Mucosa of stomach (tissue), 1 donor: ENCODE results near the gene DUSP28.
"Not testable (repeated sequence)": the region's sequence is repeated elsewhere in the genome, so short reads cannot be mapped to it uniquely, and the experiment has no call there.

Experiments used
- H3K27me3 ChIP-seq: one replicate; pipeline ENCODE4 v1.7.0; 2013; ENCODE audit warnings: mild to moderate bottlenecking, low read length; ENCODE audit not compliant: control insufficient read depth, insufficient read depth
- H3K36me3 ChIP-seq: one replicate; pipeline ENCODE4 v1.7.0; 2013; ENCODE audit warnings: low read length; ENCODE audit not compliant: control insufficient read depth, insufficient read depth
- H3K4me1 ChIP-seq: one replicate; pipeline ENCODE4 v1.7.0; 2013; ENCODE audit warnings: mild to moderate bottlenecking, low read length; ENCODE audit not compliant: control insufficient read depth, insufficient read depth
- H3K4me3 ChIP-seq: one replicate; pipeline ENCODE4 v1.7.0; 2013; ENCODE audit warnings: low read length
- H3K9ac ChIP-seq: one replicate; pipeline ENCODE4 v1.7.0; 2013; ENCODE audit warnings: mild to moderate bottlenecking, low read length, moderate library complexity
- H3K9me3 ChIP-seq: one replicate; pipeline ENCODE4 v1.7.0; 2013; ENCODE audit warnings: mild to moderate bottlenecking, low read length, moderate library complexity; ENCODE audit not compliant: control insufficient read depth
- donor health status: Pancreatic carcinoma.

The DUSP28 gene

DNA sequence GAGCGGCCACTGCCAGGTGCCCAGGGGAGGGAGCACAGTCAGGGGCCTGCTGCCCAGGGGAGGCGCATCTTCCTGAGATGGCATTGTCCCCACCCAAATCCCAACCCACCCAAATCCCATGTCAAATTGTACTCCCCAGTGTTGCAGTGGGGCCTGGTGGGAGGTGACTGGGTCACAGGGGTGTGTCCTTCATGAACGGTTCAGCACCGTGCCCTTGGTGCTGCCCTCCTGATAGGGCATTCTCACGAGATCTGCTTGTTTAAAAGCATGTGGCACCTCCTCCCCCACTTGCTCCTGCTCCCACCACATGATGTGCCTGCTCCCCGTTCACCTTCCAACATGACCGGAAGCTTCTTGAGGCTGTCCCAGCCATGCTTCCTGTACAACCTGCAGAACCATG, 30.0 kb upstream of the DUSP28 start:
- Histone ChIP-seq H3K9me3 (peaks cover 4% of the 10 kb centered on the region), H3K4me3 (no peak overlapping the region), H3K27me3 (no peaks in the 10 kb centered on the region), H3K36me3 (peaks cover 12% of the 10 kb centered on the region), H3K9ac (no peak overlapping the region), H3K4me1 (no peaks in the 10 kb centered on the region)

DNA sequence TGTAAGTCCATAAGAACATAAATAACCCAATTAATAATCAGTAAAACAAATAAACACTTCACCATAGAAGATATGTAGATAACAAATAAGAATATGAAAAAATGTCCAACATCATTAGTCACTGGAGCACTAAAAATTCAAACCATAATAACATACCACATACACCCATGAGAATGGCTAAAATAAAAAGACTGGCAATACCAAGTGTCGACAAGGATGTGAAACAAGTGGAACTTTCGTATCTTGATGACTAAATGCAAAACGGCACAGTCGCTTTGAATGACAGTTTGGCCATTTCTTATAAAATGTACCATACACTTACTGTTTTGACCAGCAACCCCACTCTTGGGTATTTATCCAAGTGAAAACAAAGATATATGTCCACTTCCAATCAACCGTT, 29.1 kb upstream of the DUSP28 start:
- H3K9me3 ChIP-seq, result no peaks in the 10 kb centered on the region
- no peak overlapping the region for H3K9ac ChIP-seq
- no peaks in the 10 kb centered on the region for H3K4me1 ChIP-seq
- H3K36me3 ChIP-seq, result peaks cover 4% of the 10 kb centered on the region
- H3K27me3 ChIP-seq, result no peaks in the 10 kb centered on the region
- no peak overlapping the region for H3K4me3 ChIP-seq

DNA sequence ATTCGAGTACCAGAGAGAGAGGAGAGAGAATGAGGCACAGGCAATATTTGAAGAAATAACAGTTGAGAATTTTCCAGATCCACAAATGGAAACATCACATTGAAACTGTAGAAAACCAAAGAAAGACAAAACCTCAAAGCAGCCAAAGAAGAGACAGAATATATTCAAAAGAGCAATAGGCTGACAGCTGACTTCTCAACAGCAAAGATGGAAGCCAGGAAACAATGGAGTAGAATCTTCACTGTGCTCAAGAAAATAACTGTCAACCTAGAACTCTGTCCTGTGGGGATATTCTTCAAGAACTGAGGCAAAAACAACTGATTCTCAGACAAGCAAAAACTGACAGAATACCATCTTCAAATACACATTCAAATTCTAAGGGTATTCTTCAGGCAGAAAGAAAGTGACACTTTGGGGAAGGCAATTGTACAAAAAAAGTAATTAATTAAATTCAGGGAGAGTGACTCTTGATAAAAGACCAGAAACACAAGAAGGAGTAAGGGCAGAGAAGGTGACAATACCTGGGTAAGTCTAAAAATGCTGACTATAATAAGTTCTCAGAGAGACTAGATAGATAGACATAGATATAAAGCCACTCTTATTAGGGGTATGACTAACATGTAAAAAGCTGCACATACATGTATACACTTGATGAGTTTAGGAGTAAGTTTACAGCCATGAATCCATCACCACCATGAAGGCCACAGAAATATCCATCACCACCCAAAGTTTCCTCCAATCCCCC, 28.0 kb upstream of the DUSP28 start:
- no peaks in the 10 kb centered on the region for H3K27me3 ChIP-seq
- H3K9me3 ChIP-seq, result no peaks in the 10 kb centered on the region
- H3K4me1 ChIP-seq, result no peaks in the 10 kb centered on the region
- H3K36me3 ChIP-seq, result no peaks in the 10 kb centered on the region
- no peak overlapping the region for H3K4me3 ChIP-seq
- H3K9ac ChIP-seq, result no peak overlapping the region

DNA sequence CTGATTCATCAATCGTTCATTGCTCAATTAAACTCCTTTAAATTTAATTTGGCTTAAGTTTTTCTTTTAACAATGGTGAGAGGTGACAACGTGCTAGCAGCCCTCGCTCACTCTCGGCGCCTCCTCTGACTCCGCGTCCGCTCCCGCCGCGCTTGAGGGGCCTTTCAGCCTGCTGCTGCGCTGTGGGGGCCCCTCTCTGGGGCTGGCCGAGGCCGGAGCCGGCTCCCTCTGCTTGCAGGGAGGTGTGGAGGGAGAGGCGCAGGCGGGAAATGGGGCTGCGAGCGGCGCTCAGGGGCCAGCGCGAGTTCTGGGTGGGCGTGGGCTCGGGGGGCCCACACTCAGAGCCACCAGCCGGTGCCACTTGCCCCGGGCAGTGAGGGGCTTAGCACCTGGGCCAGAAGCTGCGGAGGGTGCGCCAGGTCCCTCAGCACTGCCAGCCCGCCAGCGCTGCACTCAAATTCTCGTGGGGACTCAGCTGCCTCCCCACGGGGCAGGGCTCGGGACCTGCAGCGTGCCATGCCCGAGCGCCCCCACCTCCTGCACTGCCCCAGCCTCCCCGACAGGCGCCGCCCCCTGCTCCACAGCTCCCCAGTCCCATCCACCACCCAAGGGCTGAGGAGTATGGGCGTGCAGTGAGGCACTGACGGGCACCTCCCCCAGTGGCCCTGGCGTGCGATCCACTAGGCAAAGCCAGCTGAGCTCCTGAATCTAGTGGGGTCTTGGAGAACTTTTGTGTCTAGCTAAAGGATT, 22.0 kb upstream of the DUSP28 start:
- no peak overlapping the region for H3K4me3 ChIP-seq
- no peaks in the 10 kb centered on the region for H3K4me1 ChIP-seq
- no peaks in the 10 kb centered on the region for H3K9me3 ChIP-seq
- peaks cover 9% of the 10 kb centered on the region for H3K36me3 ChIP-seq
- no peaks in the 10 kb centered on the region for H3K27me3 ChIP-seq
- H3K9ac ChIP-seq, result no peak overlapping the region

DNA sequence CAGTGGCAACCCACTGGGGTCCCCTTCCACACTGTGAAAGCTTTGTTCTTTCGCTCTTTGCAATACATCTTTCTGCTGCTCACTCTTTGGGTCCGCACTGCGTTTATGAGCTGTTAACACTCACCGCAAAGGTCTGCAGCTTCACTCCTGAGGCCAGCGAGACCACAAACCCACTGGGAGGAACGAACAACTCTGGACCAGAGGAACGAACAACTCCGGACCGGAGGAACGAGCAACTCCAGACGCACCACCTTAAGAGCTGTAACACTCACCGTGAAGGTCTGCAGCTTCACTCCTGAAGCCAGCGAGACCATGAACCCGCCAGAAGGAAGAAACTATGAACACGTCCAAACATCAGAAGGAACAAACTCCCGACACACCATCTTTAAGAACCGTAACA, 21.1 kb upstream of the DUSP28 start:
- not testable (repeated sequence) for H3K9me3 ChIP-seq, H3K4me1 ChIP-seq, H3K4me3 ChIP-seq, H3K27me3 ChIP-seq, H3K9ac ChIP-seq, H3K36me3 ChIP-seq

DNA sequence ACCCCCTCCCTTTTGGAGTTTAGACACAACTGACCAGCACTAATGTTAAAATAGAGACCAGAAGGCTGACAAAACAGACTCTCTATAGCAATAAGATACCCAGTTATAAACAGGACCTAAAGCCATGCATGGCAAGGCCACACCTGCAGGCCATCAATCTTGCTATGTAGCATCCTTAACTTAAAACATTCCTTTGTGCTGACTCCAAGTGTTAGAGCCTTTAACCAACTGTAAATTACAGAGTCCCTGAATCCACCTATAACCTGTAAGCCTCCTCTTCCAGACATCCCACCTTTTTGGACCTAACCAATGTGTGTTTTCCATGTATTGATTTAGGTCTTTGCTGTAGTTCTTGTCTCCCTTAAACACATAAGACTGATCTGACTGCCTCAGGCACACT, 20.3 kb upstream of the DUSP28 start:
- H3K9me3 ChIP-seq, result no peaks in the 10 kb centered on the region
- no peaks in the 10 kb centered on the region for H3K4me1 ChIP-seq
- no peak overlapping the region for H3K4me3 ChIP-seq
- H3K36me3 ChIP-seq, result peaks cover 9% of the 10 kb centered on the region
- H3K27me3 ChIP-seq, result no peaks in the 10 kb centered on the region
- no peak overlapping the region for H3K9ac ChIP-seq

DNA sequence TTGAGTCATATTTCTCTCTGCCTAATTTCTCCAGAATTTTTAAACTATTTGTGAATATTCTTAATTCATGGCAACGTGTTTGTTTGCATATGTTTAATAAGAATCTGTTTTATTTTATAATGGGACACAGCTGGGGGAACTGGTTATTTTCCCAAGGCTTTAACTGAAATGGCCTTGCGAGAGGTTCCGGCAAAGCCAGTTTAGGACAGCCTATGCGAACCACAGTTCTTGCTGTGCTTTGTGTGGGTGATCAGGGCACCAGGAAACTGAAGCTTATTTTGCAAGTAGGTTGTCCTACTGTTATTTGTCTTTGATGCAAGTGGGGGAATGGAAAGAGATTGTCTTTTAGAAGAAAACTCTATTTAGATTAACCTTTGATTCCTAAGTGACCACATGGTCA, 8.9 kb upstream of the DUSP28 start:
- H3K9me3 ChIP-seq, result no peaks in the 10 kb centered on the region
- no peak overlapping the region for H3K9ac ChIP-seq
- H3K27me3 ChIP-seq, result no peaks in the 10 kb centered on the region
- H3K4me1 ChIP-seq, result no peaks in the 10 kb centered on the region
- peaks cover 5% of the 10 kb centered on the region for H3K36me3 ChIP-seq
- no peak overlapping the region for H3K4me3 ChIP-seq

DNA sequence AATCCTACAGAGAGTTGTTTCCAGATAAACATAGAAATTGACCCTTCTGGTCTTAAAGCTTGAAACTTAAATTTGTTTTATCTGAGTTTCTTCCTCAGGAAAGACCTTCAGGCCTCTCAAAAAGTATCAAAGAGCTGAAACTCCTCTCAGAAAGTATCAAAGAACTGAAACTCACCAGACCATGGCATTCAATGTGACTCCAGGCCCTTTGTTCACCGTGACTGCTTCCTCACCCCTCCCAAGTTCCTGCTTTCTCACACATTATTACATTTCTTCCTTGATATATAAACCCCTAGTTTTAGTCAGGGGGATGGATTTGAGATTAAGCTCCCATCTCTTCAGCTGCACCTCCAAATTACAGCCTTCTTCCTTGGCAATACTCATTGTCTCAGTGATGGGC, 8.3 kb upstream of the DUSP28 start:
- Histone ChIP-seq H3K4me1 (peaks cover 4% of the 10 kb centered on the region), H3K4me3 (no peak overlapping the region), H3K36me3 (peaks cover 5% of the 10 kb centered on the region), H3K27me3 (no peaks in the 10 kb centered on the region), H3K9me3 (no peaks in the 10 kb centered on the region), H3K9ac (no peak overlapping the region)

DNA sequence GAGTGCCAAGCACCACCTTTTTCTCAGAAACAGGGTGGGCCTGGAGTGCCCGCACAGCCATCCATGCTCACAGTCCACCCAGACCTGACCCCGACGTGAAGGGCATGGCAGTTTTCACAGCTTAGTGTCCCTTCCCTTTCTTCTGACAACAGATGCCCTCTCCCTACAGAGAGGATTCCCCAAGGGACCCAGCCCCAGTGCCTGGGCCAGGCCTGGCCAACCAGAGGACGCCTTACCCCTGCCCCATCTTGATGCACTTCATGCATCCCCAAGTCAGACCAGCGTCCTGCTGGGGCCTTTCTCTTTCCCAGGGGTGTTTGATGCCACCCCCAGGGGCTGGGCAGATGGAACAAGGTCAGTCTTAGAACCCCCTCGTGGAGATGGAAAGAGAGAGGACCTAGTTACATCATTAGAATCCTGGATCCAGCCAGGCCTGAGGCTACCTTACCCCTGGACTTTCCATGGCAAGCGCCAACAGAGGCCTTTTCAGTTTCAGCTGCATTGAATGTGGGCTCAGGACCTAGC, 6.1 kb upstream of the DUSP28 start:
- peaks cover 18% of the 10 kb centered on the region for H3K4me1 ChIP-seq
- H3K36me3 ChIP-seq, result peaks cover 5% of the 10 kb centered on the region
- no peak overlapping the region for H3K4me3 ChIP-seq
- no peak overlapping the region for H3K9ac ChIP-seq
- no peaks in the 10 kb centered on the region for H3K9me3 ChIP-seq
- no peaks in the 10 kb centered on the region for H3K27me3 ChIP-seq

DNA sequence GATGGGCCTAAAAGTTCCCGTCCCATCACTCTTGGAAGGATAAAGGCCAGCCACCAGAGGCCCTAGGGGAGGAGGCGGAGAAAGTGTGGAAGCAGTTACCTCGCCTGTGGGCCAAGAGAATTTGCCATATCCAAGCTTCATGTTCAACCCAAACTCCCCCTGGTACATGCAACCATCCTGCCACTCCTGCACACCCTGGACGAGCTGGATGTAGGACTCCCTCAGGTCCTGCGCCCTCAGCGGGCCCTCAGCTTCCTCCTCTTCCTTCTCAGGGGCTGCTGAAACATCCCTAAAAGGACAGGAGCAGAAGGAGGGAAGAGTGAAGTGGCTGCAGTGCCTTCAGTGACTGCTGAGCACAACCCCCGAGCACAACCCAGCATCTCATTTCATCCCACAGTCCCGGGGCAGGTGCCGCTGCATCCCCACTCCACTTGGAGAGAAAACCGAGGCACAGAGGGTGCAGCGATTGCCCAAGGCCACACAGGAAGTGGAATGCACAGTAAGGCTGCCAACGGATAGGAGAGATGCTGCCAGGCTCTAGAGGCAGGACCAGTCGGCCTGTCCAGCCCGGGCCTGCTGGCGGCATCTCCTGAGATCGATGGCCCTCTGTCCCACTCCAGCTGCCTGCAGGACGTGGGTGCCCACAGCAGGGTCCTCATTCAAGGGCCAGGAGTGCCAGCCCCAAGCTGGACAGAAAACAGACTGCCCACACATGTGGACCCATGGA, 5.2 kb upstream of the DUSP28 start:
- H3K36me3 ChIP-seq, result peaks cover 5% of the 10 kb centered on the region
- H3K4me3 ChIP-seq, result no peak overlapping the region
- H3K27me3 ChIP-seq, result no peaks in the 10 kb centered on the region
- H3K9ac ChIP-seq, result no peak overlapping the region
- H3K9me3 ChIP-seq, result no peaks in the 10 kb centered on the region
- peaks cover 26% of the 10 kb centered on the region for H3K4me1 ChIP-seq

DNA sequence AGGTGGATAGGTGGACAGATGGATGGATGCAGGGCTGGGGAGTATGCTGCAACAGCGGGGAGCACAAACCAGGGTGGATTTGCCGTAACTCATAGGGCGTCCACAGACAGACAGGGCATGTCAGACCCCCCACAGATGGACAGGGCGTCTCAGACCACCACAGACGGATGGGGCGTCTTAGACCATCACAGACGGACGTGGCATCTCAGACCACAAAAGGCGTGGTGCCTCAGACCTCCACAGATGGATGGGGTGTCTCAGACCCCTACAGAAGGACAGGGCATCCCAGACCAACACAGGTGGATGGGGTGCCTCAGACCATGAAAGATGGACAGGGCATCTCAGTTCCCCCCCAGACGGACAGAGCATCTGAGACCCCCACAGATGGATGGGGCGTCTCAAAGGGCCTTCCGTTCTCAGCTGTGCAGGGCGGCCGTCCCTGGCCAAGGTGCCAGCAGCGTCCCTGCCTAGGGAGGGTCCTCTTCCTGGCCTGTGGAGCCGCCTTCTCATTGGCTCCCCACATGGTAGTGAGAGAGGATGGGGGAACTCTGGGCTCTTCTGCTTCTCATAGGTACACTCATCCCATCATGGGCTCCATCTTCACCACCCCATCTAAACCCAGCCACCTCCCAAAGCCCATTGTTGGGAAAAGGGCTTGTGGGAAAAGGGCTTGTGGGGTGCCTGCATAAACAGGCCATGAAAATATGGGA, 4.5 kb upstream of the DUSP28 start:
- no peak overlapping the region for H3K4me3 ChIP-seq
- H3K36me3 ChIP-seq, result peaks cover 5% of the 10 kb centered on the region
- H3K9ac ChIP-seq, result no peak overlapping the region
- H3K4me1 ChIP-seq, result peaks cover 26% of the 10 kb centered on the region
- no peaks in the 10 kb centered on the region for H3K9me3 ChIP-seq
- no peaks in the 10 kb centered on the region for H3K27me3 ChIP-seq
